ENCODE results near the gene TCF3.
A peak's percentile ranks its signal among the peaks of the same experiment; 100 is the strongest.
"Not testable (repeated sequence)": the region's sequence is repeated elsewhere in the genome, so short reads cannot be mapped to it uniquely, and the experiment has no call there.

TCF3 gene

GRCh38 chr19:1672769-1673644 is 20.6 kb upstream of the TCF3 start:
- no peak for DNase-seq

DNA sequence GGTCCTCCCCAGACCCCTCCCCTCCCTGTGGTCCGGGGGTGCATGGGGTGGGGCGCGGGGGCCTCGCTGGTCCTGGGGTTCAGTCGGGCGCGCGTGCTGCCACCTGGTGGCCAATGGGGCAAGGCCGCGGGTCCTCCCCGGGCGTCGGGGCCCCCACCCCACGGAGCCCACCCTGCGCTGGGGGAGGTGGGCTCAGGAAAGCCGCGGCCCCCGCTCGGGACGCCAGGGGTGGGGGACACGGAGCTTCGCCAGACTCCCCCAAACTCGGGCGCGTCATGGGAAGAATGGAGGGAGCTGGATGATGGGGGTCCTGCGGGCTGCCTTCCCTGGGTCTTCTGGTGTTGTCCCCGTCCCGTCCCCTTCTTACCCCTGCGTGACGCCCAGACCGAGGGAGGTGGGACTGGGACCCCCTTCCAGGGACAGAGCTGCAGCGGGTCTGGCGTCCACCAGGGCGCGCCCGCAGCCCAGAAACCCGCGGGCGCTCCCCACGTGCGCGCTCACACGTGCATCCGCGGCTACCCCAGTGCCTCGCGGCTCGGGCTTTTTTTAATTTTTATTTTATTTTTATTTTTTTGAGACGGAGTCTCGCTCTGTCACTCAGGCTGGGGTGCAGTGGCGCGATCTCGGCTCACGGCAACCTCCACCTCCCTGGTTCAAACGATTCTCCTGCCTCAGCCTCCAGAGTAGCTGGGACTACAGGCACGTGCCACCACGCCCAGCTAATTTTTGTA is 19.8 kb upstream of the TCF3 start:
- DNase-seq = peak; percentile 79

DNA sequence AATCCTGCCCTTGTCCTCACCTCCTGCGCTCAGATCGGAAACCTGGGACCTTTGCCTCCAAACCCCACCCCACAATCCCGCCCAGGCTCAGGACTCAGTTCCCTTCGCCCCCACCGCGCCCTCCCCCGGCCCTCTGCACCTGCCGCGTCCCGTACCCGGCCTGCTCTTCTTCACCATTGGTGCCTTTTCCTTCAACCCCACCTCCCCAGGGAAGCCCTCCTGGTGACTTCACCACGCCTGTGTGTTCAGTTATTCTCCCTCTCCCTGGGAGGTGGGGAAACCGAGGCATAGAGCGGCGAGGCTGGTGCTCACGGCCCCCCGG is 19.3 kb upstream of the TCF3 start:
- DNase-seq = no peak

DNA sequence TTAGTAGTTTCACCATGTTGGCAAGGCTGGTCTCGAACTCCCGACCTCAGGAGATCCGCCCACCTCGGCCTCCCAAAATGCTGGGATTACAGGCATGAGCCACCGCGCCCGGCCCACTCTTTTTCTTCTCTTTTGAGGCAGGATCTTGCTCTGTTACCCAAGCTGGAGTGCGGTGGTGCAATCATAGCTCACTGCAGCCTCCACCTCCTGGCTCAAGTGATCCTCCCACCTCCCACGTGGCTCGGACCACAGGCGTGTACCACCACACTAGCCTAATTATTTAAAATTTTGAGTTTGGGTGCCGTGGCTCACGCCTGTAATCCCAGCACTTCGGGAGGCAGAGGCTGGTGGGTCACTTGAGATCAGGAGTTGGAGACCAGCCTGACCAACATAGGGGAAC is 18.3 kb upstream of the TCF3 start:
- DNase-seq = not testable (repeated sequence)

- DNase-seq = no peak
These were observed 16.3 kb upstream of the TCF3 start for GRCh38 chr19:1668486-1669270.

DNA sequence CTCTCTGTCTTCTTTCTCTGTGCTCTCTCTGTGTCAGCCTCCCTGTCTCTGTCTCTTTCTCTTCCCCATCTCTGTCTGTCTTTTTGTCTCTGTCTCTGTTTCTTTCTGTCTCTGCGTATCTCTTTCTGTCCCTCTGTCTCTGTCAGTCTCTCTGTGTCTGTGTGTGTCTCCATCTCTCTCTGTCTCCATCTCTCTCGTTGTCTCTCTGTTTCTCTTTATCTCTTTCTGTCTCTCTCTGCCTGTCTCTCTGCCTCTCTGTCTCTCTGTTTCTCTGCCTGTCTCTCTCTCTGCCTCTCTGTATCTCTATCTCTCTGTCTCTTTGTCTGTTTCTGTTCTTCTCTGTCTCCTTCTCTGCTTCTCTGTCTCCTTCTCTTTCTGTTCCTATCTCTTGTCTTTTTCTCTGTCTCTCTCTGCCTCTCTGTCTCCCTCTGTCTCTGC is 15.7 kb upstream of the TCF3 start:
- DNase-seq = no peak

DNA sequence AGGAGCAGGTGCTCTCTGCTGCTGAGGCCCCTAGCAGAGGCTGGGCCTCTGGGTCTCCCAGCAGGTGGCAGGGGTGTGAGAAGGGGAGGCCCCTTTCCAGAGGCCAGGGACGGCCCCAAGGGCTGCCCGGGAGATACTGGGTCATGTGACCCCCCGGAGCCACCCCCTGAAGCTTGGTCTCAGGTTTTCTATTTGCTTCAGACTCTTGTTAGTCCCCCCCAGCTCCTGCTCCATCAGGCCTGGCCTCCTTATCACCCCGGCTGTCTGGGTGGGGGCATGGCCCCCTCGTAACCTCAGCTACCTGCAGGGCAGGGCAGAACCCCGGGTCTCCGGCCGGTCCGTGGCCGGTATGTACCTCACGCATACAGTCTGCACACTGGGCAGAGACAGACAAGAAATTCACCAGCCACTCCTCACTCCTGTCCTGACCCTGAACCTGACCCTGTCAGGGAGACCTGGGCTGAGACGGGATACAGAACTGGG is 13.2 kb upstream of the TCF3 start:
- no peak for DNase-seq

DNA sequence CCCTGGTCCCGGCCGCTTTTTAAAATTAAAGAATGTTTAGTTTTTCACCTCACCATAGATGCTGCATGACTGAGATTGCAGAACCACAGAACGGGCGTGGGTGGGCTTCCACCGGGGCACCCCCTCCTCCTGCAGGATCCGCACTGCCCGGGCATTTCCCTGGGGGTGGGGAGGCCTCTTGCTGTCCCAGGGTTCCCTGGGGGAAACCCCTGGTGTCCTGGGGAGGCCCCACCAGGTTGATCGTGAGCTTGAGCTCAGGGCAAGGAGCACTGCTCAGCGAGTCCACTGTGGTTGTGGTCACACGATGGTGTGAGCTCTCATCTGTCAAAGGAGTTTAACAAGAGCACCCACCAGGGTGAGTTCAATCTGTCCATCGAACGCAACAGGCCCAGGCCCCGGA is 11.4 kb upstream of the TCF3 start:
- DNase-seq = peak; percentile 45 to 55

- DNase-seq = not testable (repeated sequence)
These were observed 10.8 kb upstream of the TCF3 start for GRCh38 chr19:1663227-1663626.

DNA sequence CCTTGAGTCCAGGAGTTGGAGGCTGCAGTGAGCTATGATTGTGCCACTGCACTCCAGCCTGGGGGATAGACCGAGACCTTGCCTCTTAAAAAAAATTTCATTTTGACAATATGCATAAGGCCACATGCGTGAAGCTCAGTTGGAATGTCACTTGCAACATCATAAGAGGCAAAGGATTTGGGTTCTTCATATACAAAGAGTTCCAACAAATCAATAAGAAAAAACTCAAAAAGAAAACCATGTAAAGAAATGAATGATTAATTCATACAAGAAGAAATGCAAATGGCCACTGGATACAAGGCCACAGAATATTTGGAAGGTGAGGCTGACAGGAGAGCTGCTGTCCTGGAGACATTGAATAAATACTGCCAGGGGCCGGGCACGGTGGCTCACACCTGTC is 9.6 kb upstream of the TCF3 start:
- no peak for DNase-seq

DNA sequence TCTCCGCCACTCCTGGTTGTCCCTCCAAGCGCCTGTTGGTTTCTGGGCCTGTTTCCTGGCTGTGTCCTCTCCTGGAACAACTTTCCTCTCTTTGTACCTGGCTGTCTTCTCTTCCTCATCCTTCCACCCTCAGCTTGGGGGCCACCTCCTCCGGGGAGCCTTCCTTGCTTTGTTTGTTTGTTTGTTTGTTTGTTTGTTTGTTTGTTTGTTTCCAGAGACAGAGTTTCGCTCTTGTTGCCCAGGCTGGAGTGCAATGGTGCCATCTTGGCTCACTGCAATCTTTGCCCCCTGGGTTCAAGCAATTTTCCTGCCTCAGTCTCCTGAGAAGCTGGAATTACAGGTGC is 6.6 kb upstream of the TCF3 start:
- no peak for DNase-seq

DNA sequence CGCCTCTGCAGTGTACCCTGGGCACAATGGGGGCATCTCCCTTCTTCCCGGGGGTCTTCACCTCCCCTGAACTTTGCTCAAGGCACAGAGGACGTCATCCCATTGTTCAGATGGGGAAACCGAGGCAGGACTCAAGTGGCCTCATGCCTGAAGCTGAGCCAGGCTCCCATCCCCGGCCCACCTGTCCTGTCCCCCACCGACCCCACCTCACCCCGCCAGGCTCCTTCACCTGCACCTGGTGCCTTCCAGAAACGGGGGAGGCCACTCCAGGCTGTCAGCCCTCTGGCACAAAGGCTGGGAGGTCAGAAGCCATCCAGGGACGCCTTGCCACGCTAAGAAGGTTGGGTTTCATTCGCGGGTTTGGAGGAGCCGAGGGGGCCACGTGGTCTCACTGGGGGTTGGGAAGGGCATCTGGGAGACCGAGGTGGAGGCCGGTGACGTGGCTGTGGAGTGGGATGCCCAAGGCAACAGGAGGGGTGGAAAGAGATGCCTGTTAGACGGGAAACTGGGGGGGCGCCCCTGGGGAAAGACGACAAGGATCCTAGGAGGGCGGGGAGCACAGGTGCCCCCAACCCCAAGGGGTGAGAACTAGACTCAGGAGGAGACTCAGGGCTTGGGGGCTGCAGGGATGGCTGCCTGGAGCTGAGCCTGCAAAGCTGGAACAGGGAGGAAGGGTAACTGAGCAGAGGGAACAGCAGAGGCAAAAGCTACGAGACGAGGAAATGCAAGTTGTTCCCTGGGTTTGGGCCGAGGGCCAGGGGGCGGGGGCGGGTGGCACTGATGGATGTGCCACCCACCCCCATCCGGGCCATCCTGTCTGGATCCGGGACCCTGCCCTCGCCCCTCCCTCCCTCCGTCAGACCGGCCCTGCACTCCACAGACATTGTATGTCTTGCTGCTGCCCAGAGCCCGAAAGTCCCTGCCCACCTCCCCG is 6.0 kb upstream of the TCF3 start:
- no peak for DNase-seq

DNA sequence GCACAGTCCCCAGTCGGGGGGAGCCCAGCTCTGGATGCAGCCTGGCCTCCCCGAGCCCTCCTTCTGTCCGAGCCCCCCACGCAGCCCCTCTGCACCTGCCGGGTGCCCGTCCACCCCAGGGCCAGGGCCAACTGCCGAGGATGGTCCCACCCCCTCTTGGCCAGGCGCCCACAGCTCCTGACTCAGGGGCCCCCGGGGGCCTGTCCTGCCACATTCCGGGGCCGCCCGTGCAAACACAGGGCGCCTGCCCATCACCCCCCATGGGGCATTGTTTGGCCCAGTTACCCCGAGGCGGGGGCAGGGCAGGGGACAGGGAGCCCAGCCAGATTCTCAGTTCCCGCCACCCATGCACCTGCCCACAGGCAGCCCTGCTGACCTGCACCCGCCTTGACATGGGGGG is 5.3 kb upstream of the TCF3 start:
- no peak for DNase-seq

DNA sequence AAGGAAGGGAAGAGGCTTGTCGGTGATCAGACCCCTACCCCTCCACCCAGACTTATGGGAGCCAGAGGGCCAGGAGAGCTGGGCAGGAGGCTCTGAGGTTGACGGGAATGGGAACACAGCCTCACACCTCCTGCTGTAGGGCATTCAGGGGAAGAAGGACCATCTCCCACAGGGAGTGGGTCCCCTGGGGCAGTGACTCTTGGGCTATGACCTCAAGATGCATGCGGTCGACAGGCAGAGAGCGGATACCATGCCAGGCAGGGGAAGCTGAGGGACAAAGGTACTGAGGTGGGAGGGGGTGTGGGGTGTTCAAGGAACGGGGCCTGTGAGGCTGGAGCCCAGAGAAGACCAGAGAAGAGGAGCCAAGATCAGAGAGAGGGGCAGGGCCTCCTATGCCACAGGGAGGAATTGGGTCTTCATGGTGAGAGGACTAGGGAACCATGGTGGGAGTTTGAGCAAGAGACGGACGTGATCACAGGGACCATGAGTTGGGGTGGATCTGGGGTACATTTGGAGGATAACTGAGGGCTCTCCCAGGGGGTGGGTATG is 4.6 kb upstream of the TCF3 start:
- DNase-seq = no peak

GRCh38 chr19:1655987-1656608 is 3.7 kb upstream of the TCF3 start:
- no peak for DNase-seq

GRCh38 chr19:1655131-1655981 is 2.9 kb upstream of the TCF3 start:
- DNase-seq = no peak

DNA sequence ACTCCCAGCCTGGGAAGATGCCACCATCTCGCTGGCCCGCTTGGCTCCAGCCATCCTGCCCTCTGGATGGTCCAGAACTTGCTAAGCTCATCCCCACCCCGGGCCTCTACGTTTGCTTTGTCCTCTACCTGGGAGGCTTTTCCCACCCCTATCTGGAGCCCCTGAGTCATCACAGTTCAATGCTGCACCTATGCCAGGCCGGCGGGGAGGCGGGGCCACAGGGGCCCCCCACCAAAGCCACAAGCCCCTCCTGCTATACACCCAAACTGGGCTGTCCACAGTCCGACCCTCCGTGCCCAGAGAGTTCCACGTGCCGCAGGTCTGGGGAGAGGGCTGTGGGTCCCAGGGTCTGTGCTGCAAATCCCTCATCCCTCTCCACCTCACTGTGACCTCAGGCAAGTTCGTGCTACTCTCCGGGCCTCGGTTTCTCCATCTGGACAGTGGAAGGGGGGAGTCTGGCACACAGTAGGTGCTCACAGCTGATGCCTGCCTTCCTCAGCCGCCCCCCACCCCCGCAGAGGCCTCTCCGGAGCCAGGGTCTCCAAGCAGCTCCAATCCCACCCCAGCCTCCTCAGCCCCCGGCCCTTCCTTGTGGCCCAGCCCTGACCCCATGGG is 1.9 kb upstream of the TCF3 start:
- no peak for DNase-seq

GRCh38 chr19:1653300-1653628 is 849 bp upstream of the TCF3 start:
- DNase-seq = no peak

- DNase-seq = peak; percentile 59 to 64
These were observed 685 bp downstream of the TCF3 start for GRCh38 chr19:1651568-1652291.

Data from activated T-cell treated with anti-CD3 and anti-CD28 coated beads, Interleukin-2, amount 50 U/mL, for 48 hours (primary cell).